Activated B cell treated with CpG ODN at 0.5 μM for 24 hours (primary cell): ENCODE results near the gene MKNK1. TPM values are rescaled to one million over a fixed set of nuclear protein-coding genes. Genes with fewer than 3 reads are reported as not detected.

Experiments
- ATAC-seq: fragments of 200-7000 bp; cut with Tn5 transposase; one replicate; pipeline ENCODE4 v1.10.0; 2021; ENCODE audit warnings: low read depth, mild to moderate bottlenecking, moderate library complexity
- CTCF ChIA-PET: fragments of 350-600 bp; sonication (Branson Sonifier 250); formaldehyde crosslinking; loops from one replicate; lab custom pipeline; 2021; ENCODE audit warnings: antibody characterized with exemption; lab: Charles Lee
- POLR2A ChIA-PET: fragments of 350-600 bp; sonication (Branson Sonifier 250); formaldehyde crosslinking; loops from one replicate; lab custom pipeline; 2021; ENCODE audit warnings: antibody characterized with exemption; lab: Charles Lee
- DNase-seq: peaks from one replicate; pipeline ENCODE4 v3.0.0; 2022
- H3K27ac Mint-ChIP-seq: one replicate; pipeline ENCODE4 v1.8.0; 2020; ENCODE audit warnings: mixed read lengths
- H3K27me3 Mint-ChIP-seq: one replicate; pipeline ENCODE4 v1.8.0; 2021; ENCODE audit warnings: mixed read lengths
- H3K36me3 Mint-ChIP-seq: one replicate; pipeline ENCODE4 v1.8.0; 2021; ENCODE audit warnings: low read depth, mixed read lengths
- H3K4me1 Mint-ChIP-seq: one replicate; pipeline ENCODE4 v1.8.0; 2021; ENCODE audit warnings: mixed read lengths
- H3K4me3 Mint-ChIP-seq: one replicate; pipeline ENCODE4 v1.8.0; 2020; ENCODE audit warnings: mild to moderate bottlenecking, mixed read lengths
- H3K9me3 Mint-ChIP-seq: one replicate; pipeline ENCODE4 v1.8.0; 2020; ENCODE audit warnings: mixed read lengths
- CTCF ChIP-seq: fragments of 200-600 bp; IDR thresholded peaks from one replicate; pipeline ENCODE4 v1.8.0; 2022; ENCODE audit warnings: antibody characterized with exemption, mild to moderate bottlenecking
- intact Hi-C: fragments of 100-400 bp; cut with micrococcal nuclease; formaldehyde crosslinking; loops from one replicate; pipeline ENCODE4 v1.15.1; 2024
- total RNA-seq: library from RNA; stranded (reverse); gene quantifications from 2 replicates; pipeline ENCODE4 v1.2.3, GENCODE V29; 2022

MKNK1 gene
- total RNA-seq, 1 donor from 2014 or later: 45.0 TPM

DNA sequence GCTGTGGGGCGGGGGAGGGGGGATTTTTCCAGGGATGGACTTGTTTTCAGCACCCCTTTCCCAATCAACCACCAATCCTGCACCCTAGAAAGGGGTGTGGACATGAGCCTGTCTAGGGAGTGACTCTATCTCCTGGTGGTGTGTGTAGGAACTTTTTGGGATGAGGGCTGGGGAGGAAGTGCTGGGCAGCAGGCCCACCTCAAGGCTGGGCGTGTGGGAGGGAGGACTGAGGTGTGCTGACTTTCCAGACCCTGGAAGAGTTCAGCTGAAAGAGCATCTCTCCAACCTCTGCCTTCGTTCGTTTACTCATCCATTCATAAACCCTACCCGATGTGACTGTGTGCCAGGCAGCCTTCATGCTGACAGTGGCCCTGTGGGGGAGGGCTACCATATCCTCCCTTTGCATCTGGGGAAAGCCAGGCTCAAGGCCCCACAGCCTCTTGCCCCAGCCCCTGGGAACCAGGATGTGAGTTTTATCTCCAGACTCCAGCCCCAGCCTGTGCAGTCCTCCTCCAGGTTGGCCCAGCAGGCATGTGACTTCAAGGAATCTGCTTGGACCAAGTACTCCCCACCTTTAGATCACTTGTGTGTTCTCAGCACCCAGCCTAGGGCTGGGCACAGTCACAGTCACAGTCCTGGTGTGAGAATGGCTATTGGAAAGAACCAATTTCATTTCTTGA is 59.4 kb downstream of the MKNK1 start:
- intact Hi-C loops: loop anchor here (5.0 kb wide), 1 partner anchor 97 kb away; no protein-coding TSS in a partner anchor
- ATAC-seq (no peak), DNase-seq (no peak)
- Mint-ChIP-seq H3K27me3 (peaks cover 63% of the 10 kb centered on the region), H3K9me3 (no peaks in the 10 kb centered on the region), H3K4me3 (no peak overlapping the region), H3K36me3 (no peaks in the 10 kb centered on the region), H3K4me1 (peaks cover 5% of the 10 kb centered on the region), H3K27ac (no peak overlapping the region)
- POLR2A ChIA-PET: no interaction called here
- no peak for TF ChIP-seq CTCF
- CTCF ChIA-PET: no interaction called here

DNA sequence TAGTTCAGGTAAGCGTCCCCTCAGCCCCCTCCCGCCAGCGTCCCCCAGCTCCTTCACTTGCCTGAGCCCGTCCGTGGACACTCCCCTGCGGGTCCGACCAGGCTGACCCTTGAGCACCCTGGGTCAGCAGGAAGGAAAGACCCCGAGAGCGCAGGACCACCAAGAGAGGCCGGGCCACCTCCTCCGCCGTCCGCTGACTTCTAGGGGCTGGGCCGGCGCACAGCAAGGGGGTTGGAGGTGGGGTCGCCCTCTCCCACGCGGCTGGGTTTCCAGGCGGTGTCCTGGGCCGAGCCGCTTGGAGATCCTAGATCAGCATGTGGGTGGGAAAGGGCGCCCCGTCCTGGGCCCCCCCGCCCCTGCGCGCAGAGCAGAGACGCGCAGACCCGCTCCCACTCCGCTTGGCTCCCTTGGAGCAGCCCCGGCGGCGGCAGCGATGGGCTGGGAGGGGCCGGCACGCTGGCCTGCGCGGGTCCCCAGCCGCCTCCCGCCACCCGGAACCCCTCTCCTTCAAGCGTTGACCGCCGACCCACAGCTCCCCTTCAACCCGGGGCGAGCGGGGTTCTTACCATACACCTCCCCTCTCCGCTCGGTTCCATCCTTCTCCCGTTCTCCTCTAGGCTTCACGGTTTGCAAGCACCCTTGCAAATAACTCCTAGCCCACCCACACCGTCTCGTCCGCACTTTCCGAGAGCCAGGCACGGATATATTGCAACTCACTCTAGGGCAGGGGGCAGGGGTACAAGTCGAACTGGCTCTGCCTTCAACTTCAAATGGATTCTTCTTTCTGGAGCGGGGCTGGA is 60.1 kb downstream of the MKNK1 start:
- no peaks in the 10 kb centered on the region for H3K36me3 Mint-ChIP-seq
- no peak for TF ChIP-seq CTCF
- no peak overlapping the region for H3K27ac Mint-ChIP-seq
- intact Hi-C loops: no loop called here
- peaks cover 56% of the 10 kb centered on the region for H3K27me3 Mint-ChIP-seq
- no peaks in the 10 kb centered on the region for H3K9me3 Mint-ChIP-seq
- CTCF ChIA-PET: no interaction called here
- POLR2A ChIA-PET: no interaction called here
- H3K4me1 Mint-ChIP-seq: no peaks in the 10 kb centered on the region
- ATAC-seq: no peak
- H3K4me3 Mint-ChIP-seq: no peak overlapping the region
- no peak for DNase-seq

GRCh38 chr1:46543382-46543760 is 60.7 kb downstream of the MKNK1 start:
- peaks cover 61% of the 10 kb centered on the region for H3K27me3 Mint-ChIP-seq
- intact Hi-C loops: no loop called here

GRCh38 chr1:46539972-46540371 is 64.1 kb downstream of the MKNK1 start:
- no peak for TF ChIP-seq CTCF
- Mint-ChIP-seq H3K27me3 (peaks cover 58% of the 10 kb centered on the region), H3K4me1 (no peaks in the 10 kb centered on the region), H3K36me3 (no peaks in the 10 kb centered on the region), H3K9me3 (peaks cover 2% of the 10 kb centered on the region), H3K4me3 (no peak overlapping the region), H3K27ac (no peak overlapping the region)
- DNase-seq: no peak
- ChIA-PET CTCF (no interaction called here), POLR2A (no interaction called here)
- ATAC-seq: no peak
- intact Hi-C loops: no loop called here

More at GRCh38 chr1:46543382-46543760, 60.7 kb downstream of the MKNK1 start:
- Mint-ChIP-seq H3K27ac (no peak overlapping the region), H3K36me3 (no peaks in the 10 kb centered on the region), H3K4me3 (no peak overlapping the region), H3K4me1 (no peaks in the 10 kb centered on the region), H3K9me3 (no peaks in the 10 kb centered on the region)
- ChIA-PET CTCF (no interaction called here), POLR2A (no interaction called here)
- no peak for ATAC-seq
- no peak for DNase-seq
- TF ChIP-seq CTCF: no peak

GRCh38 chr1:46538147-46538546 is 65.9 kb downstream of the MKNK1 start:
- CTCF ChIA-PET: no interaction called here

More at GRCh38 chr1:46538147-46538546, 65.9 kb downstream of the MKNK1 start:
- Mint-ChIP-seq H3K27ac (no peak overlapping the region), H3K4me1 (peaks cover 2% of the 10 kb centered on the region), H3K9me3 (peaks cover 2% of the 10 kb centered on the region), H3K4me3 (no peak overlapping the region), H3K27me3 (peaks cover 54% of the 10 kb centered on the region), H3K36me3 (no peaks in the 10 kb centered on the region)
- TF ChIP-seq CTCF: no peak
- no peak for DNase-seq
- intact Hi-C loops: no loop called here
- no peak for ATAC-seq
- POLR2A ChIA-PET: no interaction called here
